ENCODE results near the gene LAMA3. TPM values are rescaled to one million over a fixed set of nuclear protein-coding genes. Genes with fewer than 3 reads are reported as not detected.

LAMA3 gene
- polyA plus RNA-seq, 1 of the 3 experiments (the other 2 are of a cell fraction): 3.5 TPM

DNA sequence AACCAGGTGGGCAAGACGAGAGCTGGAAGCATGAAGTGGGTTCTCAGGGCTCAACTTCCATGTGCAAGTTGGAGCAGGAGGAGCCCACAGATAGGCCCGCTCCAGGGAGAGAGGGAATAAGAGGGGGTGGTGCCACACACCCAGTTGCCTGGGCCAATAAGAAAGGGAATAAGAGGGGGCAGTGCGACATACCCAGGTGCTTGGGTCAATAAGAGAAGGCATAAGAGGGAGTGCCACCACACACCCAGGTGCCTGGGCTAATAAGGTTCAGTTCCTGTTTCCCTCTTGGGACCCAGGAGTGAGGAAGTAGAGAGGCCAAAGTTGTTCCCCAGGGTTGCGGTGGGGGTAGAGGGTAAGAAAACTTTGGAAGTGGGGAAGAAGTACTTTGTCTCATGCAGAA, 127.5 kb downstream of the LAMA3 start:
- Histone ChIP-seq H3F3A (replicated peaks; ENCODE audit: insufficient read depth) (no peaks in the 10 kb centered on the region), H3K79me2 (ENCODE audit: insufficient read depth) (no peaks in the 10 kb centered on the region), H3K4me2 (no peak overlapping the region), H3K36me3 (replicated peaks in 1 of 2; ENCODE audit: control insufficient read depth in 1 of 2, insufficient read depth in 2 of 2, low read length in 1 of 2) (no peaks in the 10 kb centered on the region), H2AFZ (ENCODE audit: low read depth) (no peak overlapping the region), H4K20me1 (ENCODE audit: insufficient read depth) (no peaks in the 10 kb centered on the region), H3K9ac (no peak overlapping the region), H3K4me1 (ENCODE audit: control insufficient read depth in 1 of 2, insufficient read depth in 2 of 2, low read depth in 1 of 2, low read length in 1 of 2) (peaks cover 0 to 6% of the 10 kb centered on the region in 2 experiments; a peak in 2 of 4 replicates), H3K9me2 (no peaks in the 10 kb centered on the region), H3K9me3 (no peaks in the 10 kb centered on the region), H3K27me3 (ENCODE audit: insufficient read depth) (no peaks in the 10 kb centered on the region), H3K27ac (ENCODE audit: low read depth in 2 of 2, low read length in 1 of 2) (no peak overlapping the region), H3K4me3 (ENCODE audit: low read depth in 2 of 2, low read length in 1 of 2) (no peak overlapping the region)
- ChIA-PET POLR2A (no interaction called here), CTCF (interaction anchor here (1.4 kb wide), 1 partner anchor 113 kb away, joined by 5 read pairs; no protein-coding TSS in a partner anchor)
- WGBS (ENCODE audit: low lambda C conversion rate): 96% methylated on average over 4 of the region's 4 CpGs
- TF ChIP-seq JUND (IDR thresholded peaks at IDR 0.05): no peak
- TF ChIP-seq, protein P1, sequence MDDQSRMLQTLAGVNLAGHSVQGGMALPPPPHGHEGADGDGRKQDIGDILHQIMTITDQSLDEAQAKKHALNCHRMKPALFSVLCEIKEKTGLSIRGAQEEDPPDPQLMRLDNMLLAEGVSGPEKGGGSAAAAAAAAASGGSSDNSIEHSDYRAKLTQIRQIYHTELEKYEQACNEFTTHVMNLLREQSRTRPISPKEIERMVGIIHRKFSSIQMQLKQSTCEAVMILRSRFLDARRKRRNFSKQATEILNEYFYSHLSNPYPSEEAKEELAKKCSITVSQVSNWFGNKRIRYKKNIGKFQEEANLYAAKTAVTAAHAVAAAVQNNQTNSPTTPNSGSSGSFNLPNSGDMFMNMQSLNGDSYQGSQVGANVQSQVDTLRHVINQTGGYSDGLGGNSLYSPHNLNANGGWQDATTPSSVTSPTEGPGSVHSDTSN (IDR thresholded peaks at IDR 0.05): no peak
- no peak for TF ChIP-seq FOXJ3 (CRISPR knock-in tag; IDR thresholded peaks at IDR 0.05)
- no peak for TF ChIP-seq FOXM1 (IDR thresholded peaks at IDR 0.05; ENCODE audit: low read depth)
- TF ChIP-seq, protein P2, sequence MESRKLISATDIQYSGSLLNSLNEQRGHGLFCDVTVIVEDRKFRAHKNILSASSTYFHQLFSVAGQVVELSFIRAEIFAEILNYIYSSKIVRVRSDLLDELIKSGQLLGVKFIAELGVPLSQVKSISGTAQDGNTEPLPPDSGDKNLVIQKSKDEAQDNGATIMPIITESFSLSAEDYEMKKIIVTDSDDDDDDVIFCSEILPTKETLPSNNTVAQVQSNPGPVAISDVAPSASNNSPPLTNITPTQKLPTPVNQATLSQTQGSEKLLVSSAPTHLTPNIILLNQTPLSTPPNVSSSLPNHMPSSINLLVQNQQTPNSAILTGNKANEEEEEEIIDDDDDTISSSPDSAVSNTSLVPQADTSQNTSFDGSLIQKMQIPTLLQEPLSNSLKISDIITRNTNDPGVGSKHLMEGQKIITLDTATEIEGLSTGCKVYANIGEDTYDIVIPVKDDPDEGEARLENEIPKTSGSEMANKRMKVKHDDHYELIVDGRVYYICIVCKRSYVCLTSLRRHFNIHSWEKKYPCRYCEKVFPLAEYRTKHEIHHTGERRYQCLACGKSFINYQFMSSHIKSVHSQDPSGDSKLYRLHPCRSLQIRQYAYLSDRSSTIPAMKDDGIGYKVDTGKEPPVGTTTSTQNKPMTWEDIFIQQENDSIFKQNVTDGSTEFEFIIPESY (IDR thresholded peaks at IDR 0.05; ENCODE audit: borderline replicate concordance, low read depth): no peak
- no peak for TF ChIP-seq EZH2phosphoT487 (IDR thresholded peaks at IDR 0.05; ENCODE audit: borderline replicate concordance, low read depth)
- no peak for TF ChIP-seq RCOR1 (IDR thresholded peaks at IDR 0.05; ENCODE audit: low read length)
- TF ChIP-seq RFX5 (IDR thresholded peaks at IDR 0.05; ENCODE audit: low read length): no peak
- no peak for TF ChIP-seq TEAD4 (IDR thresholded peaks at IDR 0.05; ENCODE audit: borderline replicate concordance, insufficient read depth)
- no peak for TF ChIP-seq ELF1 (IDR thresholded peaks at IDR 0.05)
- TF ChIP-seq NRF1 (IDR thresholded peaks at IDR 0.05; ENCODE audit: low read depth, low read length): no peak
- DNase-seq: no peak

DNA sequence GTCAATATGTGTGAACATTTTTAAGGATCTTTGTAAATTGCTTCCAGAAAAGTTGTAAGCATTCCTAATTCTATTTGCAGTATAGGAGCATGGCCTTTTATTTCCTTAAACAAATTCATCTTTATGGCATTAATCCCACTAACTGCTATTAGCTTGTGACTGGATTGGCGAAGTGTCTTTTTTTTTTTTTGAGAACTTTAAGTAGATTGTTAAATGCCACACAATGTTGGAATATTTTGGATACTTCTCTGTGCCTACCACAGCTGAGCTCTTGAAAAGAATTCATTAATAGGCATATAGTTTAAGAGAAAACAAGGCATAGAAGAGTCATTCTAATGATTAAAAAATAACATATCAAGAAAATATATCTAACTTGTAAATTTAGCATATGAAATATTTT, 129.7 kb downstream of the LAMA3 start:
- Histone ChIP-seq H3K4me2 (no peak overlapping the region; the same call in 1 of the 2 replicates), H3K27me3 (ENCODE audit: insufficient read depth) (no peaks in the 10 kb centered on the region), H3F3A (replicated peaks; ENCODE audit: insufficient read depth) (no peaks in the 10 kb centered on the region), H3K4me1 (ENCODE audit: control insufficient read depth in 1 of 2, insufficient read depth in 2 of 2, low read depth in 1 of 2, low read length in 1 of 2) (peaks cover 6% of the 10 kb centered on the region in 2 experiments; a peak in 2 of 4 replicates), H2AFZ (ENCODE audit: low read depth) (no peak overlapping the region), H3K9ac (no peak overlapping the region), H4K20me1 (ENCODE audit: insufficient read depth) (no peaks in the 10 kb centered on the region), H3K4me3 (ENCODE audit: low read depth in 2 of 2, low read length in 1 of 2) (no peak overlapping the region), H3K36me3 (replicated peaks in 1 of 2; ENCODE audit: control insufficient read depth in 1 of 2, insufficient read depth in 2 of 2, low read length in 1 of 2) (no peaks in the 10 kb centered on the region), H3K9me3 (no peaks in the 10 kb centered on the region), H3K27ac (ENCODE audit: low read depth in 2 of 2, low read length in 1 of 2) (no peak overlapping the region), H3K79me2 (ENCODE audit: insufficient read depth) (no peaks in the 10 kb centered on the region), H3K9me2 (no peaks in the 10 kb centered on the region)
- no peak for DNase-seq
- TF ChIP-seq GABPA (IDR thresholded peaks at IDR 0.05; ENCODE audit: low read depth): no peak
- TF ChIP-seq, protein P3, sequence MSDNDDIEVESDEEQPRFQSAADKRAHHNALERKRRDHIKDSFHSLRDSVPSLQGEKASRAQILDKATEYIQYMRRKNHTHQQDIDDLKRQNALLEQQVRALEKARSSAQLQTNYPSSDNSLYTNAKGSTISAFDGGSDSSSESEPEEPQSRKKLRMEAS (IDR thresholded peaks at IDR 0.05; ENCODE audit: low read depth): no peak
- no peak for TF ChIP-seq FOXJ3 (CRISPR knock-in tag; IDR thresholded peaks at IDR 0.05)
- no peak for TF ChIP-seq EZH2phosphoT487 (IDR thresholded peaks at IDR 0.05; ENCODE audit: borderline replicate concordance, low read depth)
- TF ChIP-seq, protein P1 (IDR thresholded peaks at IDR 0.05): no peak
- TF ChIP-seq, protein P4, sequence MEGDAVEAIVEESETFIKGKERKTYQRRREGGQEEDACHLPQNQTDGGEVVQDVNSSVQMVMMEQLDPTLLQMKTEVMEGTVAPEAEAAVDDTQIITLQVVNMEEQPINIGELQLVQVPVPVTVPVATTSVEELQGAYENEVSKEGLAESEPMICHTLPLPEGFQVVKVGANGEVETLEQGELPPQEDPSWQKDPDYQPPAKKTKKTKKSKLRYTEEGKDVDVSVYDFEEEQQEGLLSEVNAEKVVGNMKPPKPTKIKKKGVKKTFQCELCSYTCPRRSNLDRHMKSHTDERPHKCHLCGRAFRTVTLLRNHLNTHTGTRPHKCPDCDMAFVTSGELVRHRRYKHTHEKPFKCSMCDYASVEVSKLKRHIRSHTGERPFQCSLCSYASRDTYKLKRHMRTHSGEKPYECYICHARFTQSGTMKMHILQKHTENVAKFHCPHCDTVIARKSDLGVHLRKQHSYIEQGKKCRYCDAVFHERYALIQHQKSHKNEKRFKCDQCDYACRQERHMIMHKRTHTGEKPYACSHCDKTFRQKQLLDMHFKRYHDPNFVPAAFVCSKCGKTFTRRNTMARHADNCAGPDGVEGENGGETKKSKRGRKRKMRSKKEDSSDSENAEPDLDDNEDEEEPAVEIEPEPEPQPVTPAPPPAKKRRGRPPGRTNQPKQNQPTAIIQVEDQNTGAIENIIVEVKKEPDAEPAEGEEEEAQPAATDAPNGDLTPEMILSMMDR (IDR thresholded peaks at IDR 0.05): no peak
- no peak for TF ChIP-seq CHD2 (IDR thresholded peaks at IDR 0.05; ENCODE audit: low read length, partially characterized antibody)
- no peak for TF ChIP-seq GATA2 (CRISPR knock-in tag; IDR thresholded peaks at IDR 0.05)
- no peak for TF ChIP-seq YY1 (IDR thresholded peaks at IDR 0.05; ENCODE audit: low read depth)
- no peak for TF ChIP-seq TCF12 (IDR thresholded peaks at IDR 0.05)
- CTCF ChIA-PET: no interaction called here
- WGBS (ENCODE audit: low lambda C conversion rate): 73% methylated on average over 1 of the region's 1 CpG
- POLR2A ChIA-PET: no interaction called here

Data from SK-N-SH (cell line).